Kidney (tissue), 14 donors: ENCODE measurements around the gene MYH10. TPM values are rescaled to one million over a fixed set of nuclear protein-coding genes. Genes with fewer than 3 reads are reported as not detected.

Experiments used
- DNase-seq, 5 donors: peaks; one replicate each; pipeline ENCODE4 v3.0.0-alpha.2; 2013 to 2020
- FAIRE-seq: peaks from 2 replicates; lab custom pipeline; 2012; peaks lifted over from hg19 to GRCh38; lab: Jason Lieb, UNC
- H3K27ac ChIP-seq, 2 donors: one replicate each; pipeline ENCODE4 v1.7.0; 2013; ENCODE audit warnings: low read depth in 2 of 2, low read length in 2 of 2, inconsistent platforms in 1 of 2
- H3K27me3 ChIP-seq: one replicate; pipeline ENCODE4 v1.7.1; 2013; ENCODE audit warnings: low read length, inconsistent platforms; ENCODE audit not compliant: control insufficient read depth, insufficient read depth
- H3K36me3 ChIP-seq, 3 donors: one replicate each; pipeline versions ENCODE4 v1.7.0 to v1.7.1; 2013; ENCODE audit warnings: low read length in 3 of 3, control low read depth in 1 of 3, inconsistent platforms in 1 of 3; ENCODE audit not compliant: insufficient read depth in 3 of 3, control insufficient read depth in 2 of 3
- H3K4me1 ChIP-seq, 3 donors: one replicate each; pipeline versions ENCODE4 v1.7.0 to v1.7.1; 2013; ENCODE audit warnings: low read length in 3 of 3, inconsistent platforms in 1 of 3, low read depth in 1 of 3; ENCODE audit not compliant: control insufficient read depth in 2 of 3, insufficient read depth in 2 of 3
- H3K4me3 ChIP-seq, 3 donors: one replicate each; pipeline versions ENCODE4 v1.7.0 to v1.8.1; 2013; ENCODE audit warnings: low read length in 3 of 3, control low read depth in 1 of 3, inconsistent platforms in 1 of 3
- H3K9ac ChIP-seq, 3 donors: one replicate each; pipeline versions ENCODE4 v1.7.0 to v1.7.1; 2013; ENCODE audit warnings: low read length in 3 of 3, control low read depth in 1 of 3, inconsistent platforms in 1 of 3
- H3K9me3 ChIP-seq, 3 donors: one replicate each; pipeline versions ENCODE4 v1.7.0 to v1.7.1; 2013; ENCODE audit warnings: low read length in 3 of 3, control low read depth in 1 of 3, inconsistent platforms in 1 of 3; ENCODE audit not compliant: control insufficient read depth in 2 of 3, insufficient read depth in 1 of 3
- CTCF ChIP-seq: IDR thresholded peaks from 3 replicates; pipeline ENCODE4 v1.5.1; 2012; ENCODE audit warnings: mild to moderate bottlenecking, moderate library complexity, borderline replicate concordance; ENCODE audit not compliant: insufficient read depth; ENCODE audit errors: extremely low read depth
- intact Hi-C: fragments of 100-400 bp; cut with DNase I; formaldehyde crosslinking; loops from one replicate; pipeline ENCODE4 v1.11.1; 2022
- polyA plus RNA-seq: library from polyadenylated mRNA; stranded (reverse); fragments of 350-450 nt; fragmentation: Illumina TruSeq; extraction: RNeasy Lipid Tissue Mini Kit (QIAGEN cat#74804); gene quantifications from one replicate; pipeline ENCODE4 v1.2.3, GENCODE V29; 2014; ENCODE audit warnings: low read depth, low replicate concordance; ENCODE audit not compliant: insufficient read depth
- total RNA-seq: library from RNA; stranded (reverse); fragmentation: NEBNext Ultra II Directional; extraction: Animal tissue kit (Norgen Biotek cat#: 25700); gene quantifications from one replicate; pipeline ENCODE4 v1.2.1, GENCODE V29; 2021
- donor health status: control.
- donor health status: control.
- donor health status: control.
- donor health status: control.
- donor health status: control.
- donor health status: DM: yes; HTN: yes; CAD: no.
- donor health status: Normal renal cell carcinoma (clear cell type).

The MYH10 gene
- total and polyA plus RNA-seq, 2 donors from 2014 or later = 23.6 to 104 TPM

- Histone ChIP-seq H3K9me3 (no peaks in the 10 kb centered on the region), H3K4me3 (no peak overlapping the region), H3K4me1 (no peaks in the 10 kb centered on the region), H3K27ac (no peak overlapping the region), H3K27me3 (no peaks in the 10 kb centered on the region), H3K9ac (no peak overlapping the region), H3K36me3 (peaks cover 12 to 37% (median 29%) of the 10 kb centered on the region in 3 donors)
- intact Hi-C loops = no loop called here
- no peak for TF ChIP-seq CTCF
- FAIRE-seq = no peak
- no peak for DNase-seq
Observed at GRCh38 chr17:8488901-8489300, 141.6 kb downstream of the MYH10 start.

GRCh38 chr17:8488491-8488890 is 142.0 kb downstream of the MYH10 start:
- intact Hi-C loops = no loop called here
- no peak for DNase-seq
- Histone ChIP-seq H3K9ac (no peak overlapping the region), H3K9me3 (no peaks in the 10 kb centered on the region), H3K27me3 (no peaks in the 10 kb centered on the region), H3K4me1 (no peaks in the 10 kb centered on the region), H3K36me3 (peaks cover 13 to 41% (median 32%) of the 10 kb centered on the region in 3 donors), H3K27ac (no peak overlapping the region), H3K4me3 (no peak overlapping the region)
- no peak for TF ChIP-seq CTCF
- no peak for FAIRE-seq

GRCh38 chr17:8487743-8488142 is 142.8 kb downstream of the MYH10 start:
- Histone ChIP-seq H3K36me3 (peaks cover 14 to 45% (median 38%) of the 10 kb centered on the region in 3 donors), H3K4me1 (no peaks in the 10 kb centered on the region), H3K9ac (no peak overlapping the region), H3K27ac (no peak overlapping the region), H3K9me3 (no peaks in the 10 kb centered on the region), H3K4me3 (no peak overlapping the region), H3K27me3 (no peaks in the 10 kb centered on the region)
- intact Hi-C loops = no loop called here
- no peak for TF ChIP-seq CTCF
- FAIRE-seq = no peak
- DNase-seq = no peak

- H3K36me3 ChIP-seq = peaks cover 14 to 50% (median 41%) of the 10 kb centered on the region in 3 donors
- H3K27me3 ChIP-seq = no peaks in the 10 kb centered on the region
- FAIRE-seq (no peak), DNase-seq (no peak)
- no peak overlapping the region for H3K27ac ChIP-seq
- H3K4me3 ChIP-seq = no peak overlapping the region
- H3K9me3 ChIP-seq = no peaks in the 10 kb centered on the region
- H3K4me1 ChIP-seq = no peaks in the 10 kb centered on the region
- H3K9ac ChIP-seq = no peak overlapping the region
- TF ChIP-seq CTCF = no peak
- intact Hi-C loops = no loop called here
Observed at GRCh38 chr17:8487130-8487645, 143.3 kb downstream of the MYH10 start.
